ENCODE results near the gene SLC43A1.

GRCh38 chr11:57497303-57498247 is 17.9 kb downstream of the SLC43A1 start:
- no peak for TF ChIP-seq POLR2A (IDR thresholded peaks at IDR 0.05; ENCODE audit: low read depth, low read length)
- TF ChIP-seq CTCF (conservative IDR thresholded peaks at IDR 0.05; ENCODE audit: low read depth, low read length): no peak
- TF ChIP-seq MXI1 (IDR thresholded peaks at IDR 0.05; ENCODE audit: borderline replicate concordance, low read depth, low read length): no peak
